RWPE2 (cell line): ENCODE results near the gene OIP5.
A peak's percentile ranks its signal among the peaks of the same experiment; 100 is the strongest.

ENCODE experiments used
- ATAC-seq: fragments of 200-7000 bp; cut with Tn5 transposase; 3 replicates; pipeline ENCODE4 v1.9.1; 2021; ENCODE audit warnings: low read depth
- DNase-seq: peaks from one replicate; pipeline ENCODE4 v3.0.0-alpha.2; 2020; ENCODE audit warnings: low spot score
- H3K27ac ChIP-seq: fragments of 450-650 bp; 2 replicates; pipeline ENCODE4 v1.5.1; 2017; ENCODE audit warnings: mild to moderate bottlenecking; ENCODE audit not compliant: poor library complexity, severe bottlenecking
- H3K27me3 ChIP-seq: fragments of 250-450 bp; sonication (Bioruptor Pico); 2 replicates; pipeline ENCODE4 v1.5.1; 2021; ENCODE audit warnings: mild to moderate bottlenecking, moderate library complexity; ENCODE audit not compliant: insufficient read depth, poor library complexity, severe bottlenecking
- H3K36me3 ChIP-seq: fragments of 250-450 bp; sonication (Bioruptor Pico); 2 replicates; pipeline ENCODE4 v1.5.1; 2020; ENCODE audit warnings: low read depth, mild to moderate bottlenecking, moderate library complexity
- H3K4me1 ChIP-seq: fragments of 250-450 bp; sonication (Bioruptor Pico); 2 replicates; pipeline ENCODE4 v1.5.1; 2021; ENCODE audit warnings: mild to moderate bottlenecking, moderate library complexity; ENCODE audit not compliant: insufficient read depth, poor library complexity, severe bottlenecking
- H3K4me3 ChIP-seq: fragments of 250-450 bp; sonication (Bioruptor Pico); 2 replicates; pipeline ENCODE4 v1.5.1; 2021; ENCODE audit warnings: mild to moderate bottlenecking, moderate library complexity; ENCODE audit not compliant: severe bottlenecking
- H3K9me3 ChIP-seq: fragments of 250-450 bp; sonication (Bioruptor Pico); 2 replicates; pipeline ENCODE4 v1.5.1; 2021; ENCODE audit warnings: mild to moderate bottlenecking, moderate library complexity; ENCODE audit not compliant: severe bottlenecking
- TF ChIP-seq, protein P1 (sequence below): fragments of 450-650 bp; IDR thresholded peaks from one replicate; pipeline ENCODE4 v1.5.1; 2017; ENCODE audit warnings: mild to moderate bottlenecking, moderate library complexity; ENCODE audit not compliant: poor library complexity, severe bottlenecking

The OIP5 gene

DNA sequence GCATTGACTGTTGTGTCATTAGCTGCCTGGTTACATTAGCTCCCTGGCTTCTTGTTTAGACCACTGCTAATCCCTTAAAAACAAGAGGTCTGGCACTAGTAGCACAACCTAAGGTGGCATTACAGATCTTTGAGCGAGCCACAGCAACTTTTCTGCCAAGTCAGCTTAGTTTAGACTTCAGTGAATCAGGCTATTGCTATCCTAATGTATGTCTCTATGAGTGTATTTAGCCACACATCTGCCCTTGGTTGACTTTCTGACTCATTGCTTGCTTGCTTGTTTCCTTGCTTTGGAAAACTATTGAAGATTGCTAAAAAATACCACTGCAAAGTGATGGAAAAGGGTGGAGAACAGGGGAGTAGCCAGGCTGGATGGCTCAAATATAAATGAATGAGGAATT, 51.2 kb downstream of the OIP5 start:
- DNase-seq (no peak), ATAC-seq (peak; percentile 76)
- TF ChIP-seq, protein P1, sequence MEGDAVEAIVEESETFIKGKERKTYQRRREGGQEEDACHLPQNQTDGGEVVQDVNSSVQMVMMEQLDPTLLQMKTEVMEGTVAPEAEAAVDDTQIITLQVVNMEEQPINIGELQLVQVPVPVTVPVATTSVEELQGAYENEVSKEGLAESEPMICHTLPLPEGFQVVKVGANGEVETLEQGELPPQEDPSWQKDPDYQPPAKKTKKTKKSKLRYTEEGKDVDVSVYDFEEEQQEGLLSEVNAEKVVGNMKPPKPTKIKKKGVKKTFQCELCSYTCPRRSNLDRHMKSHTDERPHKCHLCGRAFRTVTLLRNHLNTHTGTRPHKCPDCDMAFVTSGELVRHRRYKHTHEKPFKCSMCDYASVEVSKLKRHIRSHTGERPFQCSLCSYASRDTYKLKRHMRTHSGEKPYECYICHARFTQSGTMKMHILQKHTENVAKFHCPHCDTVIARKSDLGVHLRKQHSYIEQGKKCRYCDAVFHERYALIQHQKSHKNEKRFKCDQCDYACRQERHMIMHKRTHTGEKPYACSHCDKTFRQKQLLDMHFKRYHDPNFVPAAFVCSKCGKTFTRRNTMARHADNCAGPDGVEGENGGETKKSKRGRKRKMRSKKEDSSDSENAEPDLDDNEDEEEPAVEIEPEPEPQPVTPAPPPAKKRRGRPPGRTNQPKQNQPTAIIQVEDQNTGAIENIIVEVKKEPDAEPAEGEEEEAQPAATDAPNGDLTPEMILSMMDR, result no peak

DNA sequence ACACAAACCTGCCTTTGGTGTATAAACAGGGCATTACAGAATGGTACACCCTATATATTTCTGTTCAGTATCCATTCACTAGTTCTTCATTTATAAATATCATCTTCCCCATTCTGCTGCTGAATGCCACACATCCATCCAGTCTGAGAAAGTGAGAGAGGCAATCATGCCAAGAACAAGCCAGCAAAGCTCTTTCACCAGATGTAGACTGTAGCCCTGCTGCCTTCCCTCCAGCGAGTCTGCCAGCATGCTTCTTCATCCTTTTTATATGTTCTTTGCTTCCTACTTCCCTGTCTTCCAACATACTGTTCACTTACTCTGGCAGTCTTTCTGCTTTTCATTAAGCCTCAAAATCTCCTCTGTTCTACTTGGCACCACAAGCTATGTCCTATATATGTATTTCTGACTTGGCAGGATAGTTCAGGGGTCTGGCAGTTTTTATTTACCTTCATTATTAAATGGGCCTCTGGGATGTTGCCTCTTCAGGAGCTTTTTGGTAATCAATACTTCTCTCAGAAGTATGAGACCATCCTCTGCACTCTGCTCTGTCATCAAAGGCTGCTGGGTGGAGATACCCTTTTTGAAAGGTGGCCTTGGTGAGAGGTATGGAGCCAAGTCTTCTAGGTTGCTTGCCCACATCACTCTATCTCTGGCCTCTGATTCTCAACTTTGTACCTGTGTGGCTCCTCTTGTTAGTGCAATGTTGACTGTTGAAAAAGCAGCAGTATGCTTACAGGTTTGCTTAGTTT, 52.7 kb downstream of the OIP5 start:
- Histone ChIP-seq H3K9me3 (no peaks in the 10 kb centered on the region), H3K4me1 (peaks cover 19% of the 10 kb centered on the region), H3K27me3 (no peaks in the 10 kb centered on the region), H3K4me3 (no peak overlapping the region), H3K36me3 (peaks cover 40% of the 10 kb centered on the region), H3K27ac (no peak overlapping the region)
- no peak for DNase-seq
- ATAC-seq, result no peak
- TF ChIP-seq, protein P1, result no peak

More for the DNA sequence above, 51.2 kb downstream of the OIP5 start:
- no peaks in the 10 kb centered on the region for H3K27me3 ChIP-seq
- no peaks in the 10 kb centered on the region for H3K9me3 ChIP-seq
- peaks cover 27% of the 10 kb centered on the region for H3K4me1 ChIP-seq
- peak overlapping the region; percentile 67 for H3K27ac ChIP-seq
- H3K4me3 ChIP-seq, result no peak overlapping the region
- H3K36me3 ChIP-seq, result peaks cover 42% of the 10 kb centered on the region

DNA sequence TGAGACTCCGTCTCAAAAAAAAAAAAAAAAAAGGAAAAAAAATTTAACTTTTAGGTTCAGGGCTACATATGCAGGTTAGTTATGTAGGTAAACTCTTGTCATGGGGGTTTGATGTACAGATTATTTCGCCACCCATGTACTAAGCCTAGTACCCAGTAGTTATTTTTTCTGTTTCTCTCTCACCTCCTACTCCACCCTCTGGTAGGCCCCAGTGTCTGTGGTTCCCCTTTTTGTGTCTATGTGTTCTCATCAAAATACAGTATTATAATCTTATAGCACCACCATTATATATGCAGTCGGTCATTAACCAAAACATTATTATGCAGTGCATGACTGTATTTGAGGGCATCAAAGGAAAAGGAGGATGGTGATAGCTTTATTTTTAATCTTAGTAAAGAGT, 54.1 kb downstream of the OIP5 start:
- TF ChIP-seq, protein P1, result no peak

DNA sequence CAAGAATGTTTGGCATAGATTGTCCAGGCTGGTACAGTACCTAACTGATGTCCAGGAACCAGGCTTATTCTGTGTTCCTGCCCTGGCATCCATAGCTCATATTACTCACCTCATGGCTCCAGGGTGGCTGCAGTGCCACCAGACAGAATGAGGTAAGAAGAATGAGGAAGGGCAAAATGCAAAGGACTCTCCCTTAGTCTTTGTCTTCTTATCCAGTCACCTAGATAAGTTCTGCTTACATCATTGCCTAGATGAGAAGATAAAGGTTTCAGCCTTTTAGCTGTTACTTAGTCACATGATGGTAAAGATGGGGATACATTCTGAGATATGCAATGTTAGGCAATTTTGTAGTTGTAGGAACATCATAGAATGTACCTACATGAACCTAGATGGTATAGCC, 55.6 kb downstream of the OIP5 start:
- ATAC-seq (no peak), DNase-seq (no peak)
- H3K36me3 ChIP-seq, result peaks cover 51% of the 10 kb centered on the region
- H3K9me3 ChIP-seq, result no peaks in the 10 kb centered on the region
- H3K4me1 ChIP-seq, result peaks cover 9% of the 10 kb centered on the region
- TF ChIP-seq, protein P1, result no peak
- H3K27me3 ChIP-seq, result no peaks in the 10 kb centered on the region
- no peak overlapping the region for H3K4me3 ChIP-seq
- no peak overlapping the region for H3K27ac ChIP-seq

More for the DNA sequence above, 54.1 kb downstream of the OIP5 start:
- no peak for DNase-seq
- no peaks in the 10 kb centered on the region for H3K27me3 ChIP-seq
- H3K27ac ChIP-seq, result no peak overlapping the region
- H3K4me3 ChIP-seq, result no peak overlapping the region
- H3K4me1 ChIP-seq, result peaks cover 17% of the 10 kb centered on the region
- H3K9me3 ChIP-seq, result no peaks in the 10 kb centered on the region
- ATAC-seq, result no peak
- H3K36me3 ChIP-seq, result peaks cover 40% of the 10 kb centered on the region

DNA sequence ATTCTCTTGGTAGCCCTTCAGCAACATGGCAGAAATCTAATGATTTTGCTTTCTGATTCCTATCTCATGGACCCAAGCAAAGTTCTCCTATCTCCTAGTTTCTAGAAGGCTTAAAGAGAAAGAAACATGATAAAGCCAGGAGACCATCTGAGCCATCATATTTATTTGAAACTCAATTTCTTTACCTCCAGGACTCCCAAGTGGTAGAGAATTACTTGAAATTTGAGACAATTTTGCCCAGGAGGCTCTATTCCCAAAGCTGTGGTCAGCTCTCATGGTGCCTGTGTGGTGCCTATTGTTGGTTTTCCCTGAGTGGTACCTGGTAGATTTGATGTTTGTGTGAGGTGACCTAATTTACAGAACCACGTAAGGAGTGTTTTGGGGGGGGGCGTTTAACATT, 62.5 kb downstream of the OIP5 start:
- Histone ChIP-seq H3K4me3 (no peak overlapping the region), H3K36me3 (peaks cover 53% of the 10 kb centered on the region)

More for the DNA sequence above, 62.5 kb downstream of the OIP5 start:
- Histone ChIP-seq H3K27me3 (no peaks in the 10 kb centered on the region), H3K4me1 (no peaks in the 10 kb centered on the region), H3K9me3 (no peaks in the 10 kb centered on the region), H3K27ac (no peak overlapping the region)
- TF ChIP-seq, protein P1, result no peak
- ATAC-seq (no peak), DNase-seq (no peak)
